ENCODE measurements around the gene UGDH. TPM values are rescaled to one million over a fixed set of nuclear protein-coding genes. Genes with fewer than 3 reads are reported as not detected.
"Not testable (repeated sequence)": the region's sequence is repeated elsewhere in the genome, so short reads cannot be mapped to it uniquely, and the experiment has no call there.

The UGDH gene
- total and polyA plus RNA-seq, 4 donors: 33.1 to 241 (median 84.0) TPM

- no peak for TF ChIP-seq HNF4G (IDR thresholded peaks at IDR 0.05)
Observed at GRCh38 chr4:39458505-39459300, 68.5 kb downstream of the UGDH start, which contains the start of the genes LIAS and RPL9 (continued).

- H3K4me1 ChIP-seq (ENCODE audit: control insufficient read depth in 4 of 4, insufficient read depth in 4 of 4, low read length in 3 of 4): peaks cover 9 to 24% (median 19%) of the 10 kb centered on the region in 4 donors
- H3K27me3 ChIP-seq (ENCODE audit: control insufficient read depth in 4 of 4, insufficient read depth in 4 of 4, low read length in 3 of 4); DNase-seq (ENCODE audit: low spot score); H3K9me3 ChIP-seq (ENCODE audit: control insufficient read depth in 4 of 4, low read length in 3 of 4): not testable (repeated sequence)
- H3K36me3 ChIP-seq (ENCODE audit: control insufficient read depth in 4 of 4, insufficient read depth in 3 of 4, low read depth in 1 of 4, low read length in 3 of 4): peaks cover 8 to 53% (median 33%) of the 10 kb centered on the region in 4 donors
- peak overlapping the region; percentile 98 for H3K9ac ChIP-seq (ENCODE audit: low read depth in 1 of 2, low read length in 2 of 2)
- peak overlapping the region; percentile 92 to 96 for H3K27ac ChIP-seq (ENCODE audit: low read depth in 1 of 2, low read length in 2 of 2)
- H3K4me3 ChIP-seq (ENCODE audit: low read depth in 1 of 3, low read length in 3 of 3): peak overlapping the region; percentile 83 to 99 (median 89)
- WGBS: under 1% methylated on average over 13 of the region's 13 CpGs
Observed at GRCh38 chr4:39458161-39458504, 69.1 kb downstream of the UGDH start.

GRCh38 chr4:39456946-39457763 lies 70.1 kb downstream of the UGDH start:
- 72% methylated on average over 10 of the region's 10 CpGs for WGBS
- H3K4me3 ChIP-seq (ENCODE audit: low read depth in 1 of 3, low read length in 3 of 3): peak overlapping the region; percentile 83 to 99 (median 89)
- no peak for DNase-seq (ENCODE audit: low spot score)
- H3K36me3 ChIP-seq (ENCODE audit: control insufficient read depth in 4 of 4, insufficient read depth in 3 of 4, low read depth in 1 of 4, low read length in 3 of 4): peaks cover 13 to 59% (median 41%) of the 10 kb centered on the region in 4 donors
- H3K27ac ChIP-seq (ENCODE audit: low read depth in 1 of 2, low read length in 2 of 2): peak overlapping the region; percentile 92 to 96
- H3K9ac ChIP-seq (ENCODE audit: low read depth in 1 of 2, low read length in 2 of 2): peak overlapping the region; percentile 98
- no peaks in the 10 kb centered on the region for H3K9me3 ChIP-seq (ENCODE audit: control insufficient read depth in 4 of 4, low read length in 3 of 4)
- peaks cover 9 to 27% (median 19%) of the 10 kb centered on the region in 4 donors for H3K4me1 ChIP-seq (ENCODE audit: control insufficient read depth in 4 of 4, insufficient read depth in 4 of 4, low read length in 3 of 4)
- H3K27me3 ChIP-seq (ENCODE audit: control insufficient read depth in 4 of 4, insufficient read depth in 4 of 4, low read length in 3 of 4): no peaks in the 10 kb centered on the region
- TF ChIP-seq FOXA2 (IDR thresholded peaks at IDR 0.05) (no peak), FOXA1 (IDR thresholded peaks at IDR 0.05) (no peak), SP1 (IDR thresholded peaks at IDR 0.05) (no peak), ZBTB33 (IDR thresholded peaks at IDR 0.05) (no peak), REST (IDR thresholded peaks at IDR 0.05) (no peak), HNF4A (conservative IDR thresholded peaks at IDR 0.05) (no peak), NR2F2 (IDR thresholded peaks at IDR 0.05) (no peak), YY1 (IDR thresholded peaks at IDR 0.05) (no peak), RAD21 (IDR thresholded peaks at IDR 0.05) (no peak)

Data from liver (tissue), 9 donors.